GM19023 (cell line): ENCODE results near the gene TGM2.
"Not testable (repeated sequence)": the region's sequence is repeated elsewhere in the genome, so short reads cannot be mapped to it uniquely, and the experiment has no call there.

Experiments
- ATAC-seq: cut with Tn5 transposase; IDR thresholded peaks from one replicate; pipeline ENCODE4 v1.9.1; 2021; ENCODE audit warnings: mild to moderate bottlenecking, moderate library complexity; ENCODE audit not compliant: unreplicated experiment

Gene TGM2

GRCh38 chr20:38119446-38119845 lies 45.6 kb downstream of the TGM2 start:
- no peak for ATAC-seq

- ATAC-seq: no peak
Measured at GRCh38 chr20:38117635-38118034, 47.4 kb downstream of the TGM2 start.

DNA sequence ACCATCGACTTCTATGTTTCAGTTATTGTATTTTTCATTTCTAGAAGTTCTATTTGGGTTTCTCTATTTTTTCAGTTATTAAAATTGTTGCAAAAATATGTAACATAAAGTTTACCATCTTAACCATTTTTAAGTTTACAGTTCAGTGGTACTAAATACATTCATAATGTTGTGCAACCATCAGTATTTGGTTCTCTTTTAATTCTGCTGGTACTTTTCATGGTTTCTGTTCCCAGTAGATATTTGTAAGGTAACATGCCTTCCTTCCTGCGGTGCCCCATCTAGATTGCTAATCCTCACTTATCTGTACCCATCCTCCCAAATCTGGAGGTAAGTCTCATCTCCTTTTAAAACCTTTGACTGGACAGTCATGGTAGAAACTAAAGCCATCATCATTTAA lies 47.9 kb downstream of the TGM2 start:
- no peak for ATAC-seq

- ATAC-seq: no peak
Measured at GRCh38 chr20:38116409-38117165, 48.5 kb downstream of the TGM2 start.

DNA sequence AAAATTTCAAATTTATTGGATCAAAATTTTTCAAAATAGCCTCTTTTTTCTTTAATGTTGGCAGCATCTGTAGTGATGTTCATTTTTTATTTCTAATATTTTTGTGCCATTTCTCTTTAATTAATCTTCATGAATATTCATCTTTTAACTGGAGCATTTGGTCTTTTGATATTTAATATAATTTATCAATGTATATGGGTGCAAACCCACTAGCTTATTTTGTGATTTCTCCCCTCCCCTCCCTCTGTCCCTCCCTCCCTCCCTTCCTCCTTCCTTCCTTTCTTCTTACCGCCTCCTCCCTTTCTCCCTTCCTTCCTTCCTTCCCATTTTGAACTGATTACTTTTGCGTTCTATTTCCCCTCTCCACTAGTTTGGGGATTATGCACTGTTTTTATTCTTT lies 49.2 kb downstream of the TGM2 start:
- ATAC-seq: no peak

DNA sequence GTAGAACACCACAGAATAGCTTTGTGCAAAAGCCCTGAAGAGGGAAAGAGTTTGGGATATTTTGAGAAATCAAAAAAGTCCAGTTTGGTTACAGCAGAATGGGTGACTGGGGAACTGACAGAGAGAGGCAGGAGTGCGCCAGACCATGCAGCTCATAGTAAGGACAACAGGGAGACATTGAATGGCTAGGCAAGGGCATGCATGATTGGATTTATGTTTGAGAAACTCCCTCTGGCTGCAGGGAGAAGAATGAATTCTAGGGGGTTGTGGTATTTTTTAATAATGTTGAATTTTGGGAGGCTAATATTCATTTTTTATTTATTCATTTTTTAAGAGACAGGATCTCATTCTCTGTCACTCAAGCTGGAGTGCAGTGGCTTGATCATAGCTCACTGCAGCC lies 49.9 kb downstream of the TGM2 start:
- ATAC-seq: no peak

- no peak for ATAC-seq
Measured at GRCh38 chr20:38114353-38114791, 50.7 kb downstream of the TGM2 start.

GRCh38 chr20:38113401-38114325 lies 51.4 kb downstream of the TGM2 start:
- ATAC-seq: no peak

DNA sequence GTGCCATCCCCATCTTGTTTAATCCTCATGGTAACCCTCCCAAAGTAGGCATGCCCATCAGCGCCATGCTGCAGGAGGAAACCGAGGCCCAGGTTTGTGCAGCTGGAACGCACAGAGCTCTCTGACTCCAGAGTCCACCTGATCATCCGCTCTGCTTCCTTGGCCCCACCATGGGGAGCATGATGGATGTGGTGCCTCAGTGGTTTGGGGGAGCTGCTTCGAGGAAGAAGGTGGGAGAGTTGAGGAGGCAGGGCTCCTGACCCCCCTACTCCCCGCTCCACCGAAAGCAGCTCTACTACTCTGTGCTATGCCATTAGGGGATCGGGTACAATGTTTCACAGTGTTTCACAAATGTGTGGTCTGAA lies 52.2 kb downstream of the TGM2 start:
- no peak for ATAC-seq

- ATAC-seq: no peak
Measured at GRCh38 chr20:38112261-38112929, 52.7 kb downstream of the TGM2 start.

DNA sequence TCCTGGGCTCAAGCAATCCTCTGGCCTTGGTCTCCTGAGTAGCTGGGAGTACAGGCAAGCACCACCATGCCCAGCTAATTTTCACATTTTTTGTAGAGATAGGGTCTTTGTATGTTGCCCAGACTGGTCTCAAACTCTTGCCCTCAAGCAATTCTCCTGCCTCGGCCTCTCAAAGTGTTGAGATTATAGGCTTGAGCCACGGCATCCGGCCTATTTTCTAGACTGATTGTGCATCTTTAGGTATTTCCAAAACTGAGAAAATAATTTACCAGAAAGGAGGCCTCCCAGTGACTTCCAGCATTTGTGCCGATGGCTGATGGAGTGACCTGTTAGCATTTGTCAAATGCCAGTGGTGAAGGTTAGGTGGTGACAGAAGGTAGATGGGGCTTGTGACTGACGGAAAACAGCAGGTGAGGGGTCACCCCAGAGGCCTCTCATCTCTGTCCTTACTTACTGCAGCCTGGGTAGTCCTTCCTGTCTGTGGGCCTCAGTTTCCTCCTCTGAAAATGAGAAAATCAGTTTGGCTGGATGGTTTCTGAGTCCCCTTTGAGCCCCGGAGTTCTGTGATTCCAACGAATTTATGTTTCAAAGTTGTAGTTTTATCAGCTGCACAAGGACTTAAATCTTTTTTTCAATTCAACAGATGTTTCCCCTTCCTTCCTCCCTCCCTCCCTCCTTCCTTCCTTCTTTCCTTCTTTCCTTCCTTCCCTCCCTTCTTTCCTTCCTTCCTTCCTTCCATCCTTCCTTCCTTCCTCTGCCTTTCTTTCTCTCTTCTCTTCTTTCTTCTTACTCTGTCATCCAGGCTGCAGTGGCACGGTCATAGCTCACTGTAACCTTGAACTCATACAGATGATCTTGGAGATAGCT lies 53.5 kb downstream of the TGM2 start:
- ATAC-seq: no peak

- no peak for ATAC-seq
Measured at GRCh38 chr20:38110525-38111178, 54.4 kb downstream of the TGM2 start.

DNA sequence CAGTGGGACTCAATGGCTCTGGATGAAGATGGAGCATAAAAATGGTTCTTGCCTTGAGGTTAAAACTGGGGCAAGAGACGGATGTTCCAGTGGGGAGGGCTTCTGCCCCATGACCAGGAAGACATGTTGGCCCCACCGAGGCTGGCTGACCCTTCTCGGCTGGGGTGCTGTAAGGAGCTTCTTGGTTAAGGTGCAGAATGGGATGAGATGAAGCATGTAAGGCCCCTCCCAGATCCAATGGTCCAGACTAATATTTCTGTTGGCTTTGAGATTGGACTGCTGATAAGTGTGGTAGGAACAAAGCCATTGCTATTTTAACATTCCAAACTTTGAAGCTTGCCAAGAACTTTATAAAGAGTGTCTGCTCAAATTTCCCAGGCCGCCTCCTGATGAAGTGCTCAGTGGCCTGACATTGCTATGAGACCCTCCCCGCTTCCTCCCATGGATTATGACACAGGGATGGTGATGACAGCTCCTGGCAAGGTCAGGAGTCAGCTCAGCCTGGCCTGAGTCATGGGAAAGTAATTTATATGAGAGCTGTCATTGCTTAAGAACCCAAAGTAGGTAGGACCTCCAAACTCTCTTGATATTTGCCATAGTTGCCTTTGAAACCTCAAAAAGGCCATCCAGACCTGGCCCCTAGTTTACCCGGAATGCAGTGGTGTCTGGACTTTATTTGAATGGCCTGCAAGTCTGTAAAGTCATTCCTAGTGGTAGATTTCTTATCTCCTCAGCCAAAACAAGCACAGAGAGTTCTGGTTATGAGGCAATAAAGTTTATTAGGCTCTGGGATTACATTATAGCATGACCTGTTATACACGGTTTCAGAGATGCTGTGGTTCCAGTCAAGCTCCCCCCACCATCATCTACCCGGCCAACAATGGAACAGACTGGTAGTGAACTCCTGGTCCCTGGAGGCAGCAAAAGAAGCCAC lies 55.2 kb downstream of the TGM2 start:
- no peak for ATAC-seq

GRCh38 chr20:38108986-38109541 lies 56.0 kb downstream of the TGM2 start:
- no peak for ATAC-seq

DNA sequence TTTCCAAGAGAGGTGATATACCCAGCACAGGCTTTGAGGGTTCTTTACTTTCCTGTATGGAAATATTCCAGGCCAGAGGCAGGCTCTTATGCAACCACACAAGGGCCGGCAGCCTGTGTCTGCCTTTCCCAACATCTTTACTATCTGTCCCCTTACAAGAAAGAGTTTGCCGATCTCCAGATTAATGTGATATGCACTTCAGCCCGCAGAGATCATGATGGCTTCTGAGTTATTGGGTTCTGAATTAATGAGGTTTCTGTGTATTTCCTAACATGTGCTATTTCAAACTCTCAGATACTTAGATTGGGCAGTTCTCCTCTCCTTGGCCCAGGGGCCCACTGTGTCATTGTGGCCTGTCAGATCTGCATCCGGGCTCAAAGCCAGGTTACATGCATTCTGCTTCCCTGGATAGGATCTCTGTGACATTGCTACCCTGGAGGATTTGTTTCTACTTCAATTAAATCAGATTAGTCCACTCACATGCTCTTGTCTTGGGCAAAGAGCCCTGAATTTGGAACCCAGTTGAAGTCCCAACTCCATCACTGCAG lies 56.6 kb downstream of the TGM2 start:
- no peak for ATAC-seq

DNA sequence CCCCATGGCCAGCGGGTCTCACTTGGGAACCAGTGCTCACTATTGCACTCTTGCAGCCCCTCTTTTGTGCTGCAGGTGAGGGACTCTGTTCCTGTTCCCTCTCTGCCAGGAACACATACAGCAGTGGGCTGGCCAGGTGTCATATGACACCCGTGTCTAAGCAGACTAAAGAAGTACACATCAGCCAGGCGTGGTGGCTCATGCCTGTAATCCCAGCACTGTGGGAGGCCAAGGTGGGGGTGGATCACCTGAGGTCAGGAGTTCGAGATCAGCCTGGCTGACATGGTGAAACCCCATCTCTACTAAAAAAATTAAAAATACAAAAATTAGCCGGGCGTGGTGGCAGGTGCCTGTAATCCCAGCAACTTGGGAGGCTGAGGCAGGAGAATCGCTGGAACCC lies 57.2 kb downstream of the TGM2 start:
- not testable (repeated sequence) for ATAC-seq

GRCh38 chr20:38107386-38107785 lies 57.7 kb downstream of the TGM2 start:
- ATAC-seq: not testable (repeated sequence)

GRCh38 chr20:38106461-38106860 lies 58.6 kb downstream of the TGM2 start:
- no peak for ATAC-seq
